GM12875 (cell line): ENCODE data around the gene ASIC3.

Experiments
- H3K4me3 ChIP-seq: one replicate; pipeline ENCODE4 v1.5.1; 2011; ENCODE audit warnings: low read depth, low read length, control low read depth
- TF ChIP-seq, protein P1 (sequence below): IDR thresholded peaks from 2 replicates; pipeline ENCODE4 v1.5.1; 2011; ENCODE audit warnings: low read depth, mild to moderate bottlenecking, control low read depth, inconsistent platforms, low read length, moderate library complexity, borderline replicate concordance; ENCODE audit not compliant: insufficient read depth

ASIC3 gene

GRCh38 chr7:151070574-151070960, 22.2 kb downstream of the ASIC3 start:
- no peak overlapping the region for H3K4me3 ChIP-seq
- TF ChIP-seq, protein P1, sequence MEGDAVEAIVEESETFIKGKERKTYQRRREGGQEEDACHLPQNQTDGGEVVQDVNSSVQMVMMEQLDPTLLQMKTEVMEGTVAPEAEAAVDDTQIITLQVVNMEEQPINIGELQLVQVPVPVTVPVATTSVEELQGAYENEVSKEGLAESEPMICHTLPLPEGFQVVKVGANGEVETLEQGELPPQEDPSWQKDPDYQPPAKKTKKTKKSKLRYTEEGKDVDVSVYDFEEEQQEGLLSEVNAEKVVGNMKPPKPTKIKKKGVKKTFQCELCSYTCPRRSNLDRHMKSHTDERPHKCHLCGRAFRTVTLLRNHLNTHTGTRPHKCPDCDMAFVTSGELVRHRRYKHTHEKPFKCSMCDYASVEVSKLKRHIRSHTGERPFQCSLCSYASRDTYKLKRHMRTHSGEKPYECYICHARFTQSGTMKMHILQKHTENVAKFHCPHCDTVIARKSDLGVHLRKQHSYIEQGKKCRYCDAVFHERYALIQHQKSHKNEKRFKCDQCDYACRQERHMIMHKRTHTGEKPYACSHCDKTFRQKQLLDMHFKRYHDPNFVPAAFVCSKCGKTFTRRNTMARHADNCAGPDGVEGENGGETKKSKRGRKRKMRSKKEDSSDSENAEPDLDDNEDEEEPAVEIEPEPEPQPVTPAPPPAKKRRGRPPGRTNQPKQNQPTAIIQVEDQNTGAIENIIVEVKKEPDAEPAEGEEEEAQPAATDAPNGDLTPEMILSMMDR, result no peak

GRCh38 chr7:151071032-151071866, 22.9 kb downstream of the ASIC3 start:
- TF ChIP-seq, protein P1, result no peak
- H3K4me3 ChIP-seq, result no peak overlapping the region

DNA sequence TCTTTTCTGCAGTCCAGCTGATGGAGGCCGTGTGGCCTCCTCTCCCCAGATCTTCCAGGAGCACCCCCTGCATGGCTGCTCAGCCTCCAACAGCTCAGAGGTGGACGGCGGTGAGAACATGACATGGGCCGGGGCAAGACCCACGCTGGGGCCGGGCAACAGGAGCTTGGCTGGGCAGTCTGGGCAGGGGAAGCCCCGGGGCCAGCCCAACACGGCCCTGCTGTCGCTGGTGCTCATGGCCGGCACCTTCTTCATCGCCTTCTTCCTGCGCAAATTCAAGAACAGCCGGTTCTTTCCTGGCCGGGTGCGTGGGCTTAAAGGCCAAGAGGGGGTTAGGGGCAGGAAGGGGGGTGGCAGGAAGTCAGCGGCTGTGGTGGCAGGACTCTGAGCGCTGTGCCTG, 25.7 kb downstream of the ASIC3 start:
- TF ChIP-seq, protein P1, result no peak
- no peak overlapping the region for H3K4me3 ChIP-seq

DNA sequence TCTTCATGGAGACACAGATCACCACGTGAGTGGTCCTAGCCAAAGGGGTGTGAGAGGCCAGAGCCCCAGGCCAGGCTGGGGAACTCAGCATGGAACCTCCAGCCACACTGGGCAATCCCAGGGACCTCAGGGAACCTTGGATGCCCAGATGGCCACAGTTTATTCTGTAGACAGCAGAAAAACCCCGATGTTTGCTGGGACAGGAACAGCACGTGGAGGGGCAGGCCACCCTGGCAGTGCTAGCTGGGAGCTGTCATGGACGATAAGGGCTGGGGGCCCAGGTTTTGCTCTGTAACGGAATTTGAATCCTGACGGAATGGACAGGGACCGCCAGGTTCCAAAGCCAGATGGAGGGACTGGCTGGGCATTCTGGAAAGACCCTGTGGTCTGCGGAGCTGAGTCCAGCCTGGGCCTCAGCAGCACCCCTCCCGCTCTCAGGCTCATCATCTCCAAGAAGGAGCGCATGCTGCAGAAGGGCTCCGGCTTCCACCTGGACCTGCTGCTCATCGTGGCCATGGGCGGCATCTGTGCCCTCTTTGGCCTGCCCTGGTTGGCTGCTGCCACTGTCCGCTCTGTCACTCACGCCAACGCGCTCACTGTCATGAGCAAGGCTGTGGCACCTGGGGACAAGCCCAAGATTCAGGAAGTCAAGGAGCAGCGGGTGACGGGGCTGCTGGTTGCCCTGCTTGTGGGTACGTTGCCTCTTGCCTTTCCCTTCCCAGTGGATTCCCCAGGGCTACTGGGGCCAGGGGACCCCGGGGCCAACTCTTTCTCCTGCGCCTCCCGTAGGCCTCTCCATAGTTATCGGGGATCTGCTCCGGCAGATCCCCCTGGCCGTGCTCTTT, 26.7 kb downstream of the ASIC3 start:
- no peak overlapping the region for H3K4me3 ChIP-seq
- TF ChIP-seq, protein P1, result no peak

DNA sequence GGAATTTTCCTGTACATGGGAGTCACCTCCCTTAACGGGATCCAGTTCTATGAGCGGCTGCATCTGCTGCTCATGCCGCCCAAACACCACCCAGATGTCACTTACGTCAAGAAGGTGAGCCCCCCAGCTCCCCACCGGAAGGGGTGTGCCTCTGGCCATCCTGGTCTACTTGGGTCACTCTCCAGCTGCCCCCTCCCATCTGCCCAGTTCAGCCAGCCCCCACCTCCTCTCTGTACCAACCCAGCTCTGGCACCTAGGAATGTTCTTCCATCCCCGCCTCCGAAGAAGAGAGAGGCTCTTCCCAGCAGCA, 27.3 kb downstream of the ASIC3 start:
- TF ChIP-seq, protein P1, result no peak

DNA sequence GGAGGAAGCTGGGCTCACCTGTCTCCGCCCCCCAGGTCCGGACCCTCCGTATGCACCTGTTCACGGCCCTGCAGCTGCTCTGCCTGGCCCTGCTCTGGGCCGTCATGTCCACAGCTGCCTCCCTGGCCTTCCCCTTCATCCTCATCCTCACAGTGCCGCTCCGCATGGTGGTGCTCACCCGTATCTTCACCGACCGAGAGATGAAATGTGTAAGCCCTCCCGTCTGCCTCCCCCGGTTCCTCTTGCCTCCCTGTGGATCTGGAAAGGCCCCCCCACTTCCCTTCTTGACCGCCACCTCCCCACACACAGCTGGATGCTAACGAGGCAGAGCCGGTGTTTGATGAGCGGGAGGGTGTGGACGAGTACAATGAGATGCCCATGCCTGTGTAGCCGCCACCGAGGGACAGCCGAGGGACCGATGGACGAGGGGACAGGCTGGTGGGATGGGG, 27.7 kb downstream of the ASIC3 start:
- no peak overlapping the region for H3K4me3 ChIP-seq
- TF ChIP-seq, protein P1, result no peak

More for the DNA sequence above, 27.3 kb downstream of the ASIC3 start:
- no peak overlapping the region for H3K4me3 ChIP-seq
